GM23248 (cell line): Measurements from ENCODE around the gene PLXDC2.

Experiments
- EZH2 ChIP-seq: fragments of 200-600 bp; sonication (generic); IDR thresholded peaks from 2 replicates; pipeline ENCODE4 v1.6.1; 2018; ENCODE audit warnings: antibody characterized with exemption, mild to moderate bottlenecking; ENCODE audit not compliant: insufficient read depth, poor library complexity, severe bottlenecking
- EZH2phosphoT487 ChIP-seq: fragments of 200-600 bp; sonication (generic); IDR thresholded peaks from 2 replicates; pipeline ENCODE4 v1.6.1; 2018; ENCODE audit warnings: antibody characterized with exemption, moderate library complexity, mild to moderate bottlenecking, low read depth; ENCODE audit not compliant: insufficient read depth

- TF ChIP-seq EZH2phosphoT487, result no peak
- no peak for TF ChIP-seq EZH2
Measured at GRCh38 chr10:20300735-20301134, 484.5 kb downstream of the PLXDC2 start.
